Cardiac fibroblast (primary cell): ENCODE data around the gene CIAO2A.

ENCODE experiments used
- DNase-seq, 2 donors: peaks; one replicate each; pipeline versions ENCODE4 v3.0.0 to v3.0.0-alpha.2; 2010; ENCODE audit warnings: low read depth in 2 of 2
- H3K4me3 ChIP-seq, 2 donors: replicated peaks in 1 of 2; 1 replicate in 1 of 2; 2 replicates in 1 of 2; pipeline ENCODE4 v1.5.1; 2011; ENCODE audit warnings: low read depth in 2 of 2, low read length in 2 of 2, mild to moderate bottlenecking in 2 of 2, moderate library complexity in 1 of 2
- CTCF ChIP-seq: IDR thresholded peaks from one replicate; pipeline ENCODE4 v1.5.1; 2011; ENCODE audit warnings: low read depth, mild to moderate bottlenecking, low read length, inconsistent platforms

Gene CIAO2A

DNA sequence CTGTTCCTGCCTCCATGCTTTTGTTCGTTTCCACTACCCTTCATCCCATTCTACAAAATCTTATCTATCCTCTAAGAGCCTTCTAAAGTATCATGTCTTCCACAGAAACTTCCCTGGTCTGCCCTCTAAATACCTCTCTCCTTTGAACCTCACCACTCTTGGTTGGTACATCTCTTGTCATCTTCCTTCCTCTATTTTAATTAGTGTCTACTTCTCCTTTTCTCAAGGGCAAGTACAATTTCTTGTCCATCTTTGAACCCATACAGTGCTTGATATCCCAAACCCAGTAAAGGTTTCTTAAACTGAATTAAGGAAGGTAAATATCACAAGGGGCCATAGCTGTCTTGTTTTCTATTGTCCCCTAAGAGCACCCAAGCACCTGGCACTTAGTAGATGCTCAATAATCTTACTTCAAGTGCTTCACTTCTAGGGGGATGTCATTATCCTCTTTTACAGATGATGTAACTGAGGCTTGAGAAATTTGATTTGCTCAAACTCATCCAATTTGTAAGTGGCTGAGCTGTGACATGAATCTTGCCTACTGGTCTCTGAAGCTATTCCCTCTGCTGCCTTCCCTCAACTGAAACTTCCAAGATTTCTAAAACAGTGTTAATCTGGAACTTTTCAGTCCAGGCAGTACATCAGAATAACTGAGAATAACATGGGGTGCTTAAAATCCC lies 44.7 kb downstream of the CIAO2A start:
- TF ChIP-seq CTCF = no peak
- no peak overlapping the region for H3K4me3 ChIP-seq

GRCh38 chr15:64046421-64047153 lies 47.1 kb downstream of the CIAO2A start, which contains the start of gene DAPK2:
Gene DAPK2 (minus strand): TSS chr15:64046485. CDS start chr15:64040261, 6,224 bp downstream.
- DNase-seq = peak; percentile 46 to 69
- peak within 1 kb of the TSS; percentile 42 to 48 for H3K4me3 ChIP-seq
- TF ChIP-seq CTCF = peak; percentile 48

More for the DNA sequence above, 44.7 kb downstream of the CIAO2A start:
- no peak for DNase-seq

- H3K4me3 ChIP-seq = peak overlapping the region; percentile 34 to 48
- no peak for DNase-seq
- TF ChIP-seq CTCF = no peak
These were observed 47.7 kb downstream of the CIAO2A start for GRCh38 chr15:64045774-64046420.

- no peak for DNase-seq
- no peak for TF ChIP-seq CTCF
These were observed 48.6 kb downstream of the CIAO2A start for GRCh38 chr15:64045101-64045435.

DNA sequence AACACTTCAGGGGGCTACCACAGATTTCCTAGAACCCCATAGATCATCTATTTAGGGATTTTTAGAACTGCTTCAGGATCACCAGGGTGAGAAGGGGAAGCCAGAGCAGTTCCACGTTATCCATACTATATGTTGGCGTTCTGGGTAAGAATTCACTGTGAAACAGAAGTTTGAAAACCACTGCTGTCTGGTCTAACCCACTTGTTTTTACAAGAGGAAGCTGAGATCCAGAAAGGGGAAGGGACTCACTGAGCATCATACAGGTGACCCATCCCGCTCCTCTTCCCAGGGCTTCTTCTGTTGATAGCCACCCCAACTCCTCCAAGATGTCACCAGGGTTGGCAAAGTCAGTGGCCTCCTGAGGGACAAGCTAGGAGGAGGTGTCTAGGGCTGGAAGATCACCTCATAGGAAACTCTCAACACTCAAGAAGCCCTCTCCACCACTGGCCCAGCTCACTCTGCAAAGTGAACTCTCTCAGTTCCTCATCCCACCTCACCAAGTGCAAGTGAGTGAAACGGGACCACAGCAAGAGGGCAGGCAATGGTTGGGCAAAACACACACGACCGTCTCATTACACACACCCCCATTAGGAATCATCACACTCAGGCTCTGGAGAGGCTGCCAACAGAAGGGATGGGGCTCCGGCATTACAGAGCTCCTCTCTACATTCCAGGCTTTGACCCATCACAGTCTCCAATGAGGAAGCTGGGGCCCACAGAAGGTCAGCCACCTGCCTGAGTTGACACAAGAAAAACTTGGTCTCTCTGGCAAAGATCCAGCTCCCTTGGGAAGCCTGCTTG lies 49.1 kb downstream of the CIAO2A start:
- TF ChIP-seq CTCF = no peak
- no peak for DNase-seq
- H3K4me3 ChIP-seq = no peak overlapping the region

More at GRCh38 chr15:64045101-64045435, 48.6 kb downstream of the CIAO2A start:
- H3K4me3 ChIP-seq = no peak overlapping the region

DNA sequence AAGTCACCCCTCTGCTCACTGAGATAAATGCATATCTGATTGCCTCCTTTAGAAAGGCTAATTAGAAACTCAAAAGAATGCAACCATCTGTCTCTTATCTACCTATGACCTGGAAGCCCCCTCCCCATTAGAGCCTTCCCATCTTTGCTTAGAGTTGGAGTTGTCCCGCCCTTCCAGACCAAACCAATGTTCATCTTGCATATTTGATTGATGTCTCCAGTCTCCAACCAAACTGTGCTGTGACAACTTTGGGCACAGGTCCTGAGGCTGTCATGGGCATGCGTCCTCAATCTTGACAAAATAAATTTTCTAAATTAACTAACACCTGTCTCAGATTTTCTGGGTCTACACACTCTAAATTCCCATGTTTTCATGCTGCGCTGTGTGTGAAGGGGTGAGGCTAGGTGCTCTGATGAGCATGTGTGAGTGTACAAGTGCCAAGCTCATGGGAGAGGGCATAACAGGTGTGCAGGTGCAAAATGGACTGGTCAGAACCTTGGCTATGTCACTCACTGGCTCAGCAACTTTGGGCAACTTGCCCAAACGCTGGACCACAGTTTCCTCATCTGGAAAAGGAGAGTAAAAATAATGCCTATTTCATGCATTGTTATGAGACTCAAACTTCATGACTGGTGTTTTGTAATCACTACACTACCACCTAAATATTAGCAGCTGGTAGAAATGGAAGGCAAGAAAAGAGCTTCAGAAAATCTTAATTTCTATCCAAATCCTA lies 54.6 kb downstream of the CIAO2A start:
- DNase-seq = no peak
- no peak overlapping the region for H3K4me3 ChIP-seq
- TF ChIP-seq CTCF = no peak
